Testis (tissue), 2 donors: ENCODE data around the gene SPCS1.

Source experiments
- CTCF ChIP-seq, 3 experiments: fragments of 450-650 bp in 2 of 3; fragments of 200-600 bp in 1 of 3; sonication (generic) in 1 of 3; IDR thresholded peaks; one replicate each; pipeline ENCODE4 v1.5.1; 2016 to 2019; ENCODE audit warnings: antibody characterized with exemption in 3 of 3, mild to moderate bottlenecking in 2 of 3, moderate library complexity in 1 of 3
- POLR2A ChIP-seq: fragments of 450-650 bp; IDR thresholded peaks from one replicate; pipeline ENCODE4 v1.6.1; 2017; ENCODE audit warnings: antibody characterized with exemption, mild to moderate bottlenecking, moderate library complexity

GRCh38 chr3:52724511-52724910, 18.6 kb downstream of the SPCS1 start:
- TF ChIP-seq CTCF (IDR thresholded peaks at IDR 0.05) (no peak), POLR2A (no peak)
